Measurements from ENCODE around the gene ROM1. TPM values are rescaled to one million over a fixed set of nuclear protein-coding genes. Genes with fewer than 3 reads are reported as not detected.

Gene ROM1
- total and polyA plus RNA-seq, 8 donors, result 0.29 to 13.0 (median 4.6) TPM; not detected in 1

- peak overlapping the region in 2 of 4 donors; percentile 79 to 98 for H3K4me3 ChIP-seq
- peak overlapping the region in 4 of 5 donors; percentile 91 to 95 (median 94) for H3K27ac ChIP-seq
- intact Hi-C loops (cut with DNase I; ENCODE audit: low total_unique reads), result no loop called here
- H3K36me3 ChIP-seq, result peaks cover 26 to 69% (median 68%) of the 10 kb centered on the region in 4 donors
- H3K27me3 ChIP-seq, result no peaks in the 10 kb centered on the region
- DNase-seq, result no peak
- no peaks in the 10 kb centered on the region for H3K9me3 ChIP-seq
- peaks cover 26 to 54% (median 49%) of the 10 kb centered on the region in 4 donors for H3K4me1 ChIP-seq
- 81 to 92% (median 84%) methylated on average over 14 of the region's 14 CpGs for WGBS, 5 donors
- TF ChIP-seq CTCF (IDR thresholded peaks at IDR 0.05) (no peak), EP300 (IDR thresholded peaks at IDR 0.05) (no peak), POLR2AphosphoS5 (IDR thresholded peaks at IDR 0.05) (no peak), POLR2A (IDR thresholded peaks at IDR 0.05) (no peak)
These were observed 37.2 kb upstream of the ROM1 start for GRCh38 chr11:62575837-62576236.

GRCh38 chr11:62577046-62577714 lies 35.9 kb upstream of the ROM1 start:
- TF ChIP-seq POLR2AphosphoS5 (IDR thresholded peaks at IDR 0.05), result peak in 2 of 3 donors; percentile 29 to 30
- TF ChIP-seq POLR2A (IDR thresholded peaks at IDR 0.05), result no peak
- DNase-seq, result peak in 1 of 2 donors; percentile 49
- Histone ChIP-seq H3K27me3 (no peaks in the 10 kb centered on the region), H3K4me1 (peaks cover 26 to 43% (median 41%) of the 10 kb centered on the region in 4 donors), H3K27ac (peak overlapping the region; percentile 42 to 95 (median 93)), H3K4me3 (no peak overlapping the region), H3K9me3 (no peaks in the 10 kb centered on the region), H3K36me3 (peaks cover 20 to 69% (median 68%) of the 10 kb centered on the region in 4 donors)
- 48 to 66% (median 59%) methylated on average over 12 of the region's 12 CpGs for WGBS, 5 donors
- intact Hi-C loops (cut with DNase I; ENCODE audit: low total_unique reads), result no loop called here

GRCh38 chr11:62578541-62578940 lies 34.5 kb upstream of the ROM1 start:
- Histone ChIP-seq H3K9me3 (no peaks in the 10 kb centered on the region), H3K27ac (peak overlapping the region in 3 of 5 donors; percentile 10 to 95 (median 93)), H3K27me3 (no peaks in the 10 kb centered on the region), H3K36me3 (peaks cover 20 to 76% (median 73%) of the 10 kb centered on the region in 4 donors), H3K4me1 (peaks cover 21 to 35% (median 30%) of the 10 kb centered on the region in 4 donors), H3K4me3 (no peak overlapping the region)
- TF ChIP-seq EP300 (IDR thresholded peaks at IDR 0.05) (no peak), POLR2AphosphoS5 (IDR thresholded peaks at IDR 0.05) (no peak), POLR2A (IDR thresholded peaks at IDR 0.05) (no peak), CTCF (IDR thresholded peaks at IDR 0.05) (no peak)
- intact Hi-C loops (cut with DNase I; ENCODE audit: low total_unique reads), result no loop called here
- no peak for DNase-seq
- 95 to 100% (median 96%) methylated on average over 10 to 11 of the region's 11 CpGs for WGBS, 5 donors

- no peaks in the 10 kb centered on the region for H3K9me3 ChIP-seq
- no peaks in the 10 kb centered on the region for H3K27me3 ChIP-seq
- DNase-seq, result no peak
- H3K36me3 ChIP-seq, result peaks cover 20 to 83% (median 79%) of the 10 kb centered on the region in 4 donors
- peaks cover 21 to 34% (median 30%) of the 10 kb centered on the region in 4 donors for H3K4me1 ChIP-seq
- intact Hi-C loops (cut with DNase I; ENCODE audit: low total_unique reads), result no loop called here
- no peak for TF ChIP-seq POLR2A (IDR thresholded peaks at IDR 0.05)
- no peak for TF ChIP-seq POLR2AphosphoS5 (IDR thresholded peaks at IDR 0.05)
- TF ChIP-seq CTCF (IDR thresholded peaks at IDR 0.05), result no peak
- no peak for TF ChIP-seq EP300 (IDR thresholded peaks at IDR 0.05)
- 71 to 94% (median 81%) methylated on average over 2 of the region's 2 CpGs for WGBS, 5 donors
- H3K4me3 ChIP-seq, result no peak overlapping the region
- H3K27ac ChIP-seq, result no peak overlapping the region
These were observed 33.8 kb upstream of the ROM1 start for GRCh38 chr11:62579252-62579651.

All from stomach (tissue), 9 donors.